Neural cell (in vitro differentiated cells): Measurements from ENCODE around the gene ZBP1. TPM values are rescaled to one million over a fixed set of nuclear protein-coding genes. Genes with fewer than 3 reads are reported as not detected.

Source experiments
- H2AFZ ChIP-seq: fragments of 200-600, 300-800 bp; sonication (generic), shearing (Covaris generic); 2 replicates; pipeline ENCODE4 v1.6.0; 2014; ENCODE audit warnings: low read depth, mild to moderate bottlenecking, antibody characterized with exemption, low read length, moderate library complexity
- H3F3A ChIP-seq: fragments of 200-600 bp; shearing (Covaris generic); 2 replicates; pipeline ENCODE4 v1.6.1; 2016; ENCODE audit warnings: mild to moderate bottlenecking, moderate library complexity, mixed read lengths, antibody characterized with exemption, low read length; ENCODE audit not compliant: insufficient read depth, poor library complexity, severe bottlenecking
- H3K27ac ChIP-seq: fragments of 200-600, 300-800 bp; sonication (generic), shearing (Covaris generic); 2 replicates; pipeline ENCODE4 v1.5.1; 2014; ENCODE audit warnings: mild to moderate bottlenecking, low read length, moderate library complexity
- H3K27me3 ChIP-seq: fragments of 300-800, 200-600 bp; sonication (generic), shearing (Covaris generic); 2 replicates; pipeline ENCODE4 v1.6.0; 2014; ENCODE audit warnings: mild to moderate bottlenecking, low read depth, low read length, moderate library complexity; ENCODE audit not compliant: insufficient read depth
- H3K36me3 ChIP-seq: fragments of 300-800, 200-600 bp; sonication (generic), shearing (Covaris generic); 2 replicates; pipeline ENCODE4 v1.5.1; 2014; ENCODE audit warnings: mild to moderate bottlenecking, antibody characterized with exemption, low read length, moderate library complexity; ENCODE audit not compliant: insufficient read depth
- H3K4me2 ChIP-seq: fragments of 300-800, 200-600 bp; sonication (generic), shearing (Covaris generic); 2 replicates; pipeline ENCODE4 v1.6.0; 2014; ENCODE audit warnings: mild to moderate bottlenecking, low read length
- H3K4me3 ChIP-seq: fragments of 300-800, 200-600 bp; sonication (generic), shearing (Covaris generic); 2 replicates; pipeline ENCODE4 v1.5.1; 2014; ENCODE audit warnings: mild to moderate bottlenecking, low read length, moderate library complexity
- H3K79me2 ChIP-seq: fragments of 200-600 bp; shearing (Covaris generic); replicated peaks from 2 replicates; pipeline ENCODE4 v1.6.0; 2014; ENCODE audit warnings: mild to moderate bottlenecking, low read length, moderate library complexity; ENCODE audit not compliant: insufficient read depth
- H3K9ac ChIP-seq: fragments of 300-800, 200-600 bp; sonication (generic), shearing (Covaris generic); 2 replicates; pipeline ENCODE4 v1.6.1; 2016; ENCODE audit warnings: mild to moderate bottlenecking, low read length, mixed read lengths
- H3K9me2 ChIP-seq: fragments of 200-600 bp; shearing (Covaris generic); 2 replicates; pipeline ENCODE4 v1.6.1; 2016; ENCODE audit warnings: mild to moderate bottlenecking, low read length, mixed read lengths; ENCODE audit not compliant: insufficient read depth
- H3K9me3 ChIP-seq: fragments of 200-600, 300-800 bp; sonication (generic), shearing (Covaris generic); 2 replicates; pipeline ENCODE4 v1.6.1; 2016; ENCODE audit warnings: mild to moderate bottlenecking, mixed run types, low read length, moderate library complexity, mixed read lengths
- H4K20me1 ChIP-seq: fragments of 200-600 bp; shearing (Covaris generic); 2 replicates; pipeline ENCODE4 v1.6.1; 2016; ENCODE audit warnings: mild to moderate bottlenecking, mixed run types; ENCODE audit not compliant: insufficient read depth
- CTCF ChIP-seq: fragments of 450-650 bp; IDR thresholded peaks from 2 replicates; pipeline ENCODE4 v1.5.1; 2014; ENCODE audit warnings: antibody characterized with exemption, mild to moderate bottlenecking, moderate library complexity; ENCODE audit not compliant: poor library complexity, severe bottlenecking
- EP300 ChIP-seq: fragments of 450-650 bp; conservative IDR thresholded peaks from 2 replicates; pipeline ENCODE4 v1.6.1; 2014; ENCODE audit warnings: antibody characterized with exemption, mild to moderate bottlenecking, moderate library complexity; ENCODE audit not compliant: poor library complexity, severe bottlenecking
- EZH2 ChIP-seq: fragments of 200-600, 300-800 bp; shearing (Covaris generic), sonication (generic); IDR thresholded peaks from 2 replicates; pipeline ENCODE4 v1.6.1; 2014; ENCODE audit warnings: antibody characterized with exemption, low read length, borderline replicate concordance, mild to moderate bottlenecking; ENCODE audit not compliant: insufficient read depth, poor library complexity, severe bottlenecking
- MXI1 ChIP-seq: fragments of 450-650 bp; conservative IDR thresholded peaks from 2 replicates; pipeline ENCODE4 v1.6.1; 2014; ENCODE audit warnings: antibody characterized with exemption, mild to moderate bottlenecking; ENCODE audit not compliant: poor library complexity, severe bottlenecking
- POLR2AphosphoS5 ChIP-seq: IDR thresholded peaks from 2 replicates; pipeline ENCODE4 v1.6.1; 2012
- RAD21 ChIP-seq: fragments of 450-650 bp; conservative IDR thresholded peaks from 2 replicates; pipeline ENCODE4 v1.6.1; 2014; ENCODE audit warnings: antibody characterized with exemption, mild to moderate bottlenecking, moderate library complexity
- REST ChIP-seq: IDR thresholded peaks from 2 replicates; pipeline ENCODE4 v1.6.1; 2012; ENCODE audit warnings: borderline replicate concordance
- SMC3 ChIP-seq: fragments of 450-650 bp; conservative IDR thresholded peaks from 2 replicates; pipeline ENCODE4 v1.6.1; 2014; ENCODE audit warnings: antibody characterized with exemption, mild to moderate bottlenecking, moderate library complexity; ENCODE audit not compliant: poor library complexity
- TAF1 ChIP-seq: IDR thresholded peaks from 2 replicates; pipeline ENCODE4 v1.6.1; 2012; ENCODE audit warnings: low read depth
- polyA plus RNA-seq: library from polyadenylated mRNA; depleted of rRNA; stranded (reverse); fragments of >200 nt; gene quantifications from 2 replicates; pipeline ENCODE4 v1.2.3, GENCODE V29; 2014

ZBP1 gene
- polyA plus RNA-seq, 1 donor from 2014 or later: not detected

- H3K27me3 ChIP-seq: no peaks in the 10 kb centered on the region
- H3K9ac ChIP-seq: no peak overlapping the region
- no peaks in the 10 kb centered on the region for H3F3A ChIP-seq
- no peaks in the 10 kb centered on the region for H3K9me3 ChIP-seq
- no peaks in the 10 kb centered on the region for H3K9me2 ChIP-seq
- H3K79me2 ChIP-seq: no peaks in the 10 kb centered on the region
- no peak overlapping the region for H2AFZ ChIP-seq
- no peak overlapping the region for H3K27ac ChIP-seq
- TF ChIP-seq MXI1 (no peak), EP300 (no peak), CTCF (no peak), EZH2 (no peak), RAD21 (no peak), REST (no peak), TAF1 (no peak), SMC3 (no peak), POLR2AphosphoS5 (no peak)
- H3K4me2 ChIP-seq: no peak overlapping the region
- no peaks in the 10 kb centered on the region for H4K20me1 ChIP-seq
- H3K36me3 ChIP-seq: no peaks in the 10 kb centered on the region
- H3K4me3 ChIP-seq: no peak overlapping the region
Observed at GRCh38 chr20:57600320-57601210, 19.7 kb downstream of the ZBP1 start.

GRCh38 chr20:57598491-57598890, 21.7 kb downstream of the ZBP1 start:
- no peak overlapping the region for H2AFZ ChIP-seq

More at GRCh38 chr20:57598491-57598890, 21.7 kb downstream of the ZBP1 start:
- no peaks in the 10 kb centered on the region for H3K9me3 ChIP-seq
- H3K27me3 ChIP-seq: no peaks in the 10 kb centered on the region
- no peak overlapping the region for H3K4me3 ChIP-seq
- no peak for TF ChIP-seq TAF1
- TF ChIP-seq MXI1: no peak
- no peak for TF ChIP-seq EZH2
- no peak for TF ChIP-seq EP300
- no peak for TF ChIP-seq SMC3
- no peak for TF ChIP-seq RAD21
- TF ChIP-seq POLR2AphosphoS5: no peak
- no peak for TF ChIP-seq REST
- no peak for TF ChIP-seq CTCF
- H3K79me2 ChIP-seq: no peaks in the 10 kb centered on the region
- H3K4me2 ChIP-seq: no peak overlapping the region
- no peaks in the 10 kb centered on the region for H3K9me2 ChIP-seq
- H3F3A ChIP-seq: no peaks in the 10 kb centered on the region
- H3K27ac ChIP-seq: no peak overlapping the region
- no peaks in the 10 kb centered on the region for H4K20me1 ChIP-seq
- no peak overlapping the region for H3K9ac ChIP-seq
- no peaks in the 10 kb centered on the region for H3K36me3 ChIP-seq
